ENCODE measurements around the gene SCGB1D2.
"Not testable (repeated sequence)": the region's sequence is repeated elsewhere in the genome, so short reads cannot be mapped to it uniquely, and the experiment has no call there.

The SCGB1D2 gene

GRCh38 chr11:62242021-62242420 is at the start of gene SCGB1D2:
SCGB1D2 (plus strand) TSS chr11:62242239; CDS start chr11:62242308, 69 bp downstream.
- no peak for DNase-seq

GRCh38 chr11:62193952-62194351 is 48.1 kb upstream of the SCGB1D2 start:
- DNase-seq = no peak

DNA sequence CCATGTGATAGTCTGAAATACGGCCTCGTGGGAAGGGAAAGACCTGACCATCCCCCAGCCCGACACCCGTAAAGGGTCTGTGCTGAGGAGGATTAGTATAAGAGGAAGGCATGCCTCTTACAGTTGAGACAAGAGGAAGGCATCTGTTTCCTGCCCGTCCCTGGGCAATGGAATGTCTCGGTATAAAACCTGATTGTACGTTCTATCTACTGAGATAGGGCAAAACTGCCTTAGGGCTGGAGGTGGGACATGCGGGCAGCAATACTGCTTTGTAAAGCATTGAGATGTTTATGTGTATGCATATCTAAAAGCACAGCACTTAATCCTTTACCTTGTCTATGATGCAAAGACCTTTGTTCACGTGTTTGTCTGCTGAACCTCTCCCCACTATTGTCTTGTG is 47.0 kb upstream of the SCGB1D2 start:
- DNase-seq = not testable (repeated sequence)

- DNase-seq = no peak
Observed at GRCh38 chr11:62195945-62196344, 46.1 kb upstream of the SCGB1D2 start.

DNA sequence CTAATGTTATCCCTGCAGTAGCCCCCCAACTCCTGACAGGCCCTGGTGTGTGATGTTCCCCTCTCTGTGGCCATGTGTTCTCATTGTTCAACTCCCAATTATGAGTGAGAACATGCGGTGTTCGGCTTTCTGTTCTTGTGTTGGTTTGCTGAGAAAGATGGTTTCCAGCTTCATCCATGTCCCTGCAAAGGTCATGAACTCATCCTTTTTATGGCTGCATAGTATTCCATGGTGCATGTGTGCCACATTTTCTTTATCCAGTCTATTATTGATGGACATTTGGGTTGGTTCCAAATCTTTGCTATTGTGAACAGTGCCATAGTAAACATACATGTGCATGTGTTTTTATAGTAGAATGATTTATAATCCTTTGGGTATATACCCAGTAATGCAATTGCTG is 44.6 kb upstream of the SCGB1D2 start:
- DNase-seq = not testable (repeated sequence)

- DNase-seq = no peak
Observed at GRCh38 chr11:62201376-62201775, 40.7 kb upstream of the SCGB1D2 start.

- DNase-seq = no peak
Observed at GRCh38 chr11:62202910-62203309, 39.1 kb upstream of the SCGB1D2 start.

DNA sequence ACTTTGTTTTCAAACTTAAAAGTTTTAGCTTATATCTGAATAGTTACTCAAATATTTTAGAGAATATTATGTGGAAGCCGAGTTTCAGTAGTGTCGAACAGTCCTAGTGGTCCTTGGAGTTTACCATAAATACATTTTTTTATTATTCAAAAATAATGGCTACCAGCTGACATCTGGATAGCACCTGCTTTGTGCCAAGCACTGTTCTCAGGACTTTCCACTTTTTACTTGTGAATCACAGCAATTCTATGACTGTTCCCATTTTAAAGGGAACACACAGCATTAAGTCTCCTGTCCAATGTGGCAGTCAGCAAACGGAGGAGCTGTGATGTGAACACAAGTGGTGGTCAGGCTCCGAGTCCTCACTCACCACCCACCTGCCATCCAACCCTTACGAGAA is 37.6 kb upstream of the SCGB1D2 start:
- no peak for DNase-seq

DNA sequence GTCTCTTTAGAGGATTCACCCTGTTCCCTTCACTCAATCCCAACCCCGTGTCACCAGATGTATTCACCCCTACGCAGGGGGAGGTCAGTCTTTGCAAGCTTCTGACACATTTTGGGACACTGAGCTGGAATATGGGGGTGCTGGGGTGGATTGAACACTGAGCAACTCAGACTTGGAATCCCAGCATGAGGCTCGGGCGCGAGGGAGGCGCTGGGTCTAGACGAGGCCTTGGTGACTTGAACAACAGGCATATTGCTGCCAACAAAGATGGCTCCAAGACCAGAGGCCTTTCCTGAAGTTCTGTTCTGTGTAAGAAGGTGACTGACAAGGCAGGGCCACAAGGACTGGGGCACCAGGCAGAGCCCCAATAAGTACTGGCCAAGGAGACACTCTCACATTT is 36.6 kb upstream of the SCGB1D2 start:
- DNase-seq = no peak

DNA sequence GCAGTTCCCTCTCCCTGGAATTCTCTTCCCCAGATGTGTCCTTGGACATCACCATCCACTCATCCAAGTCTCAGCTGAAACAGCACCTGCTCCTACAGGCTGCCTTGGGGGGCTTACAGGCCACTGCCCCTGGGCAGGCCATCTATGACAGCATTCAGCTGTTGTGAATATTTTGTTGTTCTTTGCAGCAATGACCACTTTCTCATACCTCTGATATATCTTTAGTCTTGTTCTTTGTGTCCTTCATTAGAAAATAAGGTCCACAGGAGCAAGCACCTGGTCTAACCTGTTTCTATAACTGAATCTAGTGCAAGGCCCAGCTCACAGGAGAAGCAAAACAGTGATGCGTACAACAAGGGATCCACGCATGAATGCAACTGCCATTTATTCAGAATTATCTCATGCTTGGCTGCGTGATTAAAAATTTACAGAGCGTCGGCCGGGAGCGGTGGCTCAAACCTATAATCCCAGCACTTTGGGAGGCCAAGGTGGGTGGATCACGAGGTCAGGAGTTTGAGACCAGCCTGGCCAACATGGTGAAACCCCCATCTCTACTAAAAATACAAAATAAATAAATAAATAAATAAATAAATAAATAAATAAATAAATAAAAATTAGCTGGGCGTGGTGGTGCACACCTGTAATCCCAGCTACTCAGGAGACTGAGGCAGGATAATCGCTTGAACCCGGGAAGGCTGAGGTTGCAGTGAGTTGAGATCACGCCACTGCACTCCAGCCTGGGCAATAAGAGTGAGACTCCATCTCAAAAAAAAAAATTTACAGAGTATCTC is 35.6 kb upstream of the SCGB1D2 start:
- DNase-seq = not testable (repeated sequence)

DNA sequence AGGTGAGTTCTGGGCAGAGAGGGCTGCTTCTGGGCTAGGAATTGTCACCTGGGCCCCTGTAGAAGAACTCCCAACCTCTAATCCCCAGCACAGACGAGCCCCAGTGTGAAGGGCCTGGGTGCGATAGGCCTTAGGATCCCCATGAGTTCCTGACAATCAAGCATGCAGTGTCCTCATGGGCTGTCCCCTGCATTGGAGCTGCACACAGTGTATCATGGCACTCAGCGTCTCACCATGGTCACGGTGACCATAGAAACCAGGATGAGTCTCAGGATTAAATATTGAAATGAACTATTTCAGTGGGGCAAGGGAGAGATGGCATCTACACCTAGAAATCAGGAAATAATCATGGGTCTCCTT is 33.3 kb upstream of the SCGB1D2 start:
- no peak for DNase-seq

DNA sequence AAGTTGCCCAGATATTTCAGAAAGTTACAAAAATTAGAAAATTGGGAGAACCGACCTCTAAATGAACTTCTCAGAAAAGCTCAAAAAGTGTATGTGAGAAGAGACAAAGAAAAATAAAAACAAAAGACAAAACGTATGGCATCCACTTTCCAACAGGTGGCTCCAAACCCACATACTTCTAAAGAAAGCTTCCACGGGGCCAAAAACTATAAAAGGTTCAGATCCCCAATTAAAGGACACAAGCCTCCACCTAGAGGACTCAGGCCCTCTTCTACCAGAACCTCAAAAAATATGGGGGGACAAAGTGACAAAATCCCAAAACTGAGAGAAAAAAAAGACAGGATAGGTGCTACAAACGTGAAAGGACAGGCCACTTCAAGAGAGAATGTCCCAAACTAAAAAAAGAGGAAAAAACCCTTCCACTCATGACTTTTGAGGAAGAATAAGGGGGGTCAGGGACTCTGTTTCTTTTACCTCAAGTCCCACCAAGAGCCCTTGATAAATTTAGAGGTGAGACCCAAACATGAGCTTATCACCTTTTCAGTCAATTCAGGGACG is 24.8 kb upstream of the SCGB1D2 start:
- no peak for DNase-seq

- no peak for DNase-seq
Observed at GRCh38 chr11:62221498-62221897, 20.5 kb upstream of the SCGB1D2 start.

DNA sequence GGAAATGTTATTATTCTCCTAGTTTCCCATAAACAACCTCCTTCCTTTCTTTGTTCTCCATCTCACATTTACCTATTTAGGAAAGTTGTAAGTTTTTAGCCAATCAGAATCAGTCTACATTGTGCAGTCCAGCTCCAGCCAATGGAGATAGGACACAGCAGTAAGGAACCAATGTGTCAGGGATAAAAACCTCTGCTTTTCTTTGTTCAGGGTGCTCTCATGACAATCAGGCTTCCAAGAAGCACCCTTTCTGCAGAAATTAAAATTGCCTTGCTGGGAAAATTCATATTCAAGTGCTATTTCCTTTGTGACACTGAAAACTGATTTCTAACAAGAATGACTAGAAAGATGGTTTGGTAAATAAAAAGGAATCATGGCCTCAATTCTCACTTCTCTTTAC is 18.9 kb upstream of the SCGB1D2 start:
- DNase-seq = no peak

- DNase-seq = no peak
Observed at GRCh38 chr11:62233730-62234129, 8.3 kb upstream of the SCGB1D2 start.

GRCh38 chr11:62236187-62236586 is 5.9 kb upstream of the SCGB1D2 start:
- DNase-seq = no peak

GRCh38 chr11:62237499-62237898 is 4.5 kb upstream of the SCGB1D2 start:
- DNase-seq = no peak

- no peak for DNase-seq
Observed at GRCh38 chr11:62238151-62238550, 3.9 kb upstream of the SCGB1D2 start.

DNA sequence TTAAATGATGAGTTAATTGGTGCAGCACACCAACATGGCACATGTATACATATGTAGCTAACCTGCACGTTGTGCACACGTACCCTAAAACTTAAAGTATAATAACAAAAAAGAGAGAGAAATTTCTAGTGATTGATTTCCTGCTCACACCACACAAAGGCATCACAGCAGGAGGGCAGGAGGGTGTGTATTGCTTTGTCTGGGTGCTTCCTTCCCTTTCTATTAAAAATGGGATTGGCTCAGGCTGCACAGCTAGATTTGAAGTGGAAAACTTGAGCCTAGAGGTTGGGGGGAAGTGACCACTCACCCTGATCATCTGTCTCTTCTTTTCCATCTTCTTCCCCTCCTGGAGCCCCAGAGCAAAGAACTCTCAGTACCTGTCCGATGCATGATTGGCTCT is 944 bp upstream of the SCGB1D2 start:
- no peak for DNase-seq

DNA sequence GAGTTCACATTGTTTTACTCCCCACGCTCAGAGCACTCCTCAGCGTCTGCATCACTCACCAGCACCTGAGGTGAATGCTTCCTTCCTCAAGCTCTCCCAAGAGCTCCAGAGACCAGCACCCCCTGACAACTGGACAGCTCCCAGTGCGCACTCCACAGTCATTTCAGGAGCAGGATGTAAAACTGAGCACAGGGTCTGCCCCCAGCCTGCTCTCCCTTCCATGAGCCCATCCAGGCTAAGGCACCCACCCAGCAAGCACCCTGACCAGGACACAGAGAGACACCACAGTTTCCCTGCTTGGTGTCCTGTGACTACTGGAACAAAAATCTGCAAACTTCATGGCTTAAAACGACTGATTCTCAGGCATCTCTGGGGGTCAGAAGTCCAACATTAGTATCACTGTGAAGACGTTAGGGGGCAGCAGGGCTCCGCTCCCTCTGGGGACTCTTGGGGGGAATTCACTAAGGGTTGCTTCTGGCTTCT is 3.3 kb downstream of the SCGB1D2 start:
- no peak for DNase-seq

- DNase-seq = no peak
Observed at GRCh38 chr11:62251698-62252097, 9.7 kb downstream of the SCGB1D2 start.

DNA sequence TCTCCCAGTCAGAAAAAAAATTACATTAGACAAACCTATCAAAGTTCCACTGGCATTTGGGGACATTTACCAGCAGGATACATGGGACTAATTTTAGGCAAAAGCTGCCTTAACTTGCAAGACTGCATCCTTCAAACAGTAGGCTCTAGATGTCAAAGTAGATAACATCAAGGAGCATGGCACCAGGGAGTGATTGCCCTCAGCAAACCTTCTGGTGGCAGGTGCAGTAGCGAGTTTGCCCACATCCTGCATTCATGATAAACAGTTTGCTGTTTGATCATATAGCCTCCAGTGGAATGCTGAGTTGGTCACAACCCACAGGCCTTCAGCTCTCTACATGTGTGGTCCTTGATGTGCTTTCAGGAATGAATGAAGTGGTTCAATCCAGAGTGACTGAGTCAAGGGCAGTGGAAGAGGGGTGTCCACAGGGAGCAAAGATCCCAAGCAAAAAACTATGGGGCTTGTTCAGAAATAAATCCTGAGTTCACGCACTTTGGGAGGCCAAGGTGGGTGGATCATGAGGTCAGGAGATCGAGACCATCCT is 12.0 kb downstream of the SCGB1D2 start:
- DNase-seq = no peak

DNA sequence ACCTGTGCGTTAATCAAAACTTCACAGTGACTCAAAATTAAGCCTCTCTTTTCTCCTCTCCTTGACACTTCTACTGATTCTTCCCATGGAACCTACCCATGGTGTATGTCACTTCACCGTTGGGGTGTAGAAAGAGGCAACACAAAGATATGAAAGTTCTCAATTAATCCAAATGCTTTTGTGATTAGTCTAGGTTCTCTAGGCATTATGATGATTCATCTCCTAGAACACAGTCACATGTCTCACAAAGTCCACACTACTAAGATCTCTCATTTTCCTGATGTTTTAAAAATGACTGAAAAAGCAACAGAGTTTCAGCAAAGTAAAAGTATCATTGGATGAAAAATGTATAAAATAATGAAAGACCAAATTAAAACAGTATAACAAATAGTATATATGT is 14.2 kb downstream of the SCGB1D2 start:
- DNase-seq = no peak

DNA sequence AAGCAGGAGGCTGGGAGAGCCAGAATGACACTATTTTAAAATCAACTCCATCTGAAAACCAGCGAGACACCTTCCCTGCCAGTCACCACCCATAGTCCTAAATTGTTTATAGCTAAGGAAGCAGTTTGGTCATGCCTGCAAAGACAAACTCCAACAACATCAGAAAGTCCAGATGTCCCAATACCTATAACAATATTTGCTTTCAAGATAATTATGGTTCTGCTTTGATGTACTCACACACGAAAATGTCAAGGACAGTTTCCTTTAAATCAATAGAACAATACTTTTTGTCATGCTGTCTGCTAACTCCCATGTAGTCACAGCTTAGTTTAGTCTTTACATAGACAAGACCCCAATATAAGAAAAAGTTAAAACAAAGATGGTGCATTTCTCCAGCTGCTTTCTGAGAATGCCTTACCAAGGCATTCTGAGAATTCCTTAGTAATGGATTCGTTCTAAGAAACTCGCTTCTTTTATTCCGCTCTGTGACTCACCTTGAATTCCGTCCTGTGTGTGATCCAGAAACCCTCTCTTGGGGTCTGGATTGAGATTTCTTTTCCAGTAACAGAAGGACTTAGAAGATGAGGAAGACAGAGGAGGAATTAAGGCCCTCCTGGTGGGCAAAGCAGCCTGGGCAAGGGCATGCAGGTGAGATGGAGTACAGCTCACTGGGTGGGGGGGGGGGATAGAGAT is 18.4 kb downstream of the SCGB1D2 start:
- no peak for DNase-seq

Data from NCI-H510A (cell line).